ENCODE results near the gene ACAD11. TPM values are rescaled to one million over a fixed set of nuclear protein-coding genes. Genes with fewer than 3 reads are reported as not detected.

Gene ACAD11
- polyA plus RNA-seq, 3 donors = 7.1 to 16.2 (median 9.4) TPM

DNA sequence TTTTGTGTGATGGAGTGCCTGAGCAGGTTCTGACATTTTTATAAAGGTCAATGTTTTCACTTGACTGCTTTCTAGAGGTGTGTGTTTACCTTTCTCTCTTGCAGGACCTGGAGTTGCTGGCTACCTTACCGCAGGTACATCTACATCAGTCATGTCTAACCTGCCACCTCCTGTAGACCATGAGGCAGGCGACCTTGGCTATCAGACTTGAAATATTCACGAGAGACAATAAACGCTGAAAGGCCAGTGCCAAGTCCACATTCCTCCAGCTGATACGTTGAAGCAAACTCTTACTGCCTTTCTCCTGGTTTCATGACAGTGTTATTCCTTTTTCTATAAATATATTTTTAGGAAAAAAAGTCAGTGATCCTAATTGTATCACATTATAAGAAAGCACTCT lies 121.5 kb downstream of the ACAD11 start:
- 19 to 82% (median 69%) methylated on average over 5 of the region's 5 CpGs for WGBS, 3 donors
- H3K27ac ChIP-seq (ENCODE audit: low read depth, low read length) = no peak overlapping the region

DNA sequence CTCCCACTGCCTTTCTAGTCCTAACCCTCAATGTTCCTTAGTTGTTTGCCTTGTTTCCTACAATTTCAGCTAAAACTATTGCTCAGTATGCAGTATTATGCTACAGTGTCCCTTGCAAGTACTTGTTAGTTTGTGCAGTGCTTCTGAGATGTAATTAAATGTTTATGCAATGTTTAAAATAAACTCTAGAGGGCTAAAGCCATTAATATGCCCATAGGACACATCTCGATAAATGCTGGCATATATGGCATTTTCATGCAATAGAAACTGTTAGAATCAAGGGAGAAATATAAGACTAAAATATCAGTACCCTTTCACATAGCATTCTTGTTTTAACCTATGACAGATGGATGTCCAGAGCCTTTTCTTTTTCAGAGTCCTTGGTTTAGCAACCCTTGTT lies 122.3 kb downstream of the ACAD11 start:
- WGBS, 3 donors = 87 to 96% (median 94%) methylated on average over 1 of the region's 1 CpG
- H3K27ac ChIP-seq (ENCODE audit: low read depth, low read length) = no peak overlapping the region

DNA sequence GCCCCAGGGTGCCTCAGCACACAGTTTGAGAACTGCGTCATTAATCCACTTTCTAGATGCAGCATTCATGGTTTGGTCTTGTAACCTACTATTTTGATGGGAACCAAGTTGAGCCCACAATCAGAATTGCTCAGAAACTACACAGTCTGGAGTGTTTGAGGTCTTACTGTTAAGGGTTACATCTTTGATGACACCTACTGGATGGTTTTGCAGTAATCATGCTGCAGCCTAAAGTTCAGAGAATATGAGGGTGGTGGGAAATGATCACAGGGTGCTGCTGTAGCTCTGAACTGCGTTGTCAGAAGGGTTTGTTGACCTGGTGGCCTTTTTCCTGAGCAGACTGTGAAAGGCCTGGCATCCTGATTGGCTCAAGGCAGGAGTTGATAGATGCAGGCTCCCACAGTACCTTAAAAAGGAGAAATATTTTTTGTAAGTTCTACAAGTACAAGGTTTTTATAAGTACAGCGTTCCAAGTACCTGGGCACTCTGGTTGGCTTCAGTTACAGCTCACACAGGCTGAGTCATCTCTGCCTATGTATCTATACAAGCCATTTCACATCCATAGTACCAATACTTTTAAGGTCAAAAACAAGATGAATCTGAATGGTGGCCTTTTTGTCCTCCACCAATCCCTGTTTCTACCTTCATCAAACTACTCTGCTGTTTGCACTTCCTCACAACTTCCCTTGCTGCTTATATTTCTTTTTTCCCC lies 123.0 kb downstream of the ACAD11 start:
- no peak overlapping the region for H3K27ac ChIP-seq (ENCODE audit: low read depth, low read length)

DNA sequence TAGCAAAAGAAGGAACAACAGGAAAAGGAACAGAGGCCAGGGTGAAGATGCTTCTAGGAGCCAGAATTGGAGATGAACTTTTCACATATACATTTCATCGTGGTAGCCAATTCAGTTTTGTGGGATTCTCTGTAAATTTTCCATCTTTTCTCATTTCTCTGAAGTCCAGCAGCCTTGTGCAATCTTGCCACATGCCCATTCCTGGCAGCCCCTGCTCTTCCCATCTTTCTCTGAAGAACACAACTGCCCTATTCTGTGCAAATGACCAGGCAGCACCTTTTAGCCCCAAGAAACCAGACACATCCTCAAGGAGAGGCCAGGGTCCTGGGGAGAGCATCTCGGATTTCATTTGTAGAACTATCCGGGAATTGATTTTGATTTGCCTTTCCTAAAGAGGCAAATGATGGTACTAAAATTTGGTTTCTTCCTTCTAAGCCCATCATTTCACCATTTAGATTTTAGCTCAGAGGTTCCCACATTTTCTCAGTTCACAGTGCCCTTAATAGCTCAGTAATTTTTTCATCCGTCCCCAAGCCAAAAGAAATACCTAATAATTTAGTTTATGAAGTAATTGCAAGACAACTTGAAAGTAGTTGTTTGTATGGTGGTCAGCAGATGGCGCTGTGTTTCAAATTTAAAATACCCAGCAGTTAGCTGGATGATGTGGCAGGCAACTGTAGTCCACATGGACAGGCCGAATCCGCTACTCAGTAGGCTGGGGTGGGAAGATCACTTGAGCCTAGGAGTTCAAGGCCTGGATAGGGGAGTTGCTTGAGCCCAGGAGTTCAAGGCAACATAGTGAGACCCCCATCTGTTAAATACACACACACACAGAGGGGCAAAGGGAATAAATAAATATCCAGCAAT lies 123.8 kb downstream of the ACAD11 start:
- no peak overlapping the region for H3K27ac ChIP-seq (ENCODE audit: low read depth, low read length)

More for the DNA sequence above, 123.0 kb downstream of the ACAD11 start:
- 80 to 95% (median 91%) methylated on average over 3 of the region's 3 CpGs for whole genome bisulfite sequencing, 3 donors

DNA sequence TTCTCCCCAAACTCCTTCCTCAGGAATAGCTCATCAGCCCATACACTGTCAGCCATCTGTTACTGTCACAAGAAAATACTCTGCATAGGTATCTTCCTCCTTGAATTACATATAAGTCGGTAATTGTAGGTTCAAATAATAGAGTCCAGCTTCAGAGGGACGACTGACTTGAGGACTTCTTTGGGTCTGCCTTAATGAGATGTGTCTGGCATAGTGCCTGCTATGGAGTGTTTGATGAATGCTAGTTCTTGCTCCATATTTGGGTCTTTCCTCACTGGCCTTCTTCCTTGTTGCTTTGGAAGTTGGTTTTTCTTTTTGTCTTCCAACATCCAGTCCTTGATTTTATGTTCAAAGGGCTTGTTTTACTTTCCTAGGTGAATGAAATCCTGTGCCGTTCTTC lies 129.0 kb downstream of the ACAD11 start:
- no peak overlapping the region for H3K27ac ChIP-seq (ENCODE audit: low read depth, low read length)
- 77 to 90% (median 89%) methylated on average over 3 of the region's 3 CpGs for WGBS, 3 donors

More for the DNA sequence above, 123.8 kb downstream of the ACAD11 start:
- 42 to 61% (median 60%) methylated on average over 7 of the region's 7 CpGs for WGBS, 3 donors

DNA sequence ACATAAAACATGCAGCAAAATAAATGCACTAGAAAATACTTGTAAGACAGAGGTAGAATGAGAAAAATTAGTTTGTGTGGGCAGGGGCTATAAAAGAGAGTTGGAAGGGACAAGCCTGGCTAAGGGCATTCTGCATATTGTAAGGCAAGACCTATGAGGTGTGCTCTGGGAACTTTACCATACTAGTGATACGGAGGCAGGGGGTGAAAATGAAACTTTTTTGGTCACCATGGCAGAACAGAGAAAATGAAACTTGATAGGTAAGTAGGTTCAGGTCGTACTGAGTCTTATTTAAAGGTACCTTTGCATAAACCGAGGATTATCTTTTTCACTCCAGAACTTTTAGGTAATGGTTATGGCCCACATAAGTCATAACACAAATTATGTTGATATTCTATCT lies 137.3 kb downstream of the ACAD11 start:
- WGBS, 3 donors = 66 to 82% (median 82%) methylated on average over 3 of the region's 3 CpGs
- H3K27ac ChIP-seq (ENCODE audit: low read depth, low read length) = no peak overlapping the region

DNA sequence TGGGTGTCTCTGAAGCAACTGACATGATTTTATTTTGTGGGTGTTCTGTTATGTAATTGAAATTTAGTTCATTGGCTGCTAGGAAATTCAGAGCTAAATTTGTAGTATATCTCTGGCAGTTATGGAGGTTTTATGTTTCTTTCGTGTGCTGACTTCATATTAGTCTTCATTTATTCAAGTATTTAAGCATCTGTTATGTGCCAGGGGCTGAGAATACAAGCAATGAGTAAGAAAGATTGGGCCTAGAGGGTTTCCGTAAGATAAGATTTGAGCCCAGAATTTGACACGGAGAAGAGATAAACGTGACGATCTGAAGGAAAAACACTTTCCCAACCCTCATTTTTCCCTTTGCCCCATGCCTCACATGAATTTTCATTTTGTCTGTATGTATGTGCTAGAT lies 137.7 kb downstream of the ACAD11 start:
- no peak overlapping the region for H3K27ac ChIP-seq (ENCODE audit: low read depth, low read length)
- 50 to 87% (median 83%) methylated on average over 5 of the region's 5 CpGs for WGBS, 3 donors

DNA sequence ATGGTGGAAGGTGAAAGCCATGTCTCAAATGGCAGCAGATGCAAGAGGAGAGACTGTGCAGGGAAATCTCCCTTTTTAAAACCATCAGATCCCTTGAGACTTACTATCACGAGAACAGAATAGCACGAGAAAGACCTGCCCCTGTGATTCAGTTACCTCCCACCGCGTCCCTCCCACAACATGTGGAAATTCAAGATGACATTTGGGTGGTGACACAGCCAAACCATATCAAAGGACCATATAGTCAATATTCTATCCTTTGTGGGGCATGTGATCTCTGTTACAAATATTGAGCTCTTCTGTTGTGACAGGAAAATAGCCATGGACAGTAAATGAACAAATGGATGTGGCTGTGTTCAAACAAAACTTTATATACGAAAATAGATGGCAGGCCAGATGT lies 139.7 kb downstream of the ACAD11 start:
- H3K27ac ChIP-seq (ENCODE audit: low read depth, low read length) = no peak overlapping the region
- 85 to 93% (median 91%) methylated on average over 5 of the region's 5 CpGs for WGBS, 3 donors

DNA sequence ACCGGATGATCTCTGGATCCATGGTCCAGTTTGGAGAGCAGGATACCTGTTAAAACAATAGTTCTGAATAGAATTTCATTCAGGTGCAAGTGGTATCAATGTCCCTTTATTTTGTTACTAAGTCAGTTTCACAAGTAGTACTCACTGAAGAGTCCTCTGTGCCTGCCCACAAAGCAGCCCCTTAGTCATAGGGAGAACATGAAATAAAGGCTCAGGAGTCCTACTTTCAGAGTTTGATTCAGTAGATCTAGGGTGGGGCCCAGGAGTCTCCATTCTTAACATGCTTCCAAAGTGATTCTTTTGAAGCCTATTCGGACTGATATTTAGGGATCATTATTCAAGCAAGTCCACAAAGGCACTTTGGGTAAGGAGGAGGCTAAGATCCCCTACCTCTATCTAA lies 142.3 kb downstream of the ACAD11 start:
- no peak overlapping the region for H3K27ac ChIP-seq (ENCODE audit: low read depth, low read length)
- 96 to 97% (median 97%) methylated on average over 2 of the region's 2 CpGs for WGBS, 3 donors

DNA sequence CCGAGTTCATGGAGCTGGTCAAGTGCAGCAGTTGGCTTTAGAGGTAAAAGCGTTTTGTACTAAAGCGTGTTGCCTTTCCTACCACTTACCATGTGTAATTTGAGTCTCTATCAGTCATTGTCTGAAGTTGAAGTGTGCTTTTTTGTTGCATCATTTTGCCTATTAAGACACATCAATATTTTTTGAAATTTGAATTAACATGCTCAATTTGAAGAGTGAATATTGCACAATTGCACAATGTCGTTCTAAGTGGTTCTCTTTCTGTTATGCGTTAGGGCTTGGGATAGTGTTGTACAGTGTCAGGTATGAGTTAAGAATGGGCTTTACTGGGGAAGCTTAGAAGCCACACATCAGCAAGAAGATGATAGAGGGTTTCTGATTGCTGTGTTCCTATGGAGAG lies 146.6 kb downstream of the ACAD11 start:
- no peak overlapping the region for H3K27ac ChIP-seq (ENCODE audit: low read depth, low read length)
- 87 to 97% (median 93%) methylated on average over 5 of the region's 5 CpGs for WGBS, 3 donors

DNA sequence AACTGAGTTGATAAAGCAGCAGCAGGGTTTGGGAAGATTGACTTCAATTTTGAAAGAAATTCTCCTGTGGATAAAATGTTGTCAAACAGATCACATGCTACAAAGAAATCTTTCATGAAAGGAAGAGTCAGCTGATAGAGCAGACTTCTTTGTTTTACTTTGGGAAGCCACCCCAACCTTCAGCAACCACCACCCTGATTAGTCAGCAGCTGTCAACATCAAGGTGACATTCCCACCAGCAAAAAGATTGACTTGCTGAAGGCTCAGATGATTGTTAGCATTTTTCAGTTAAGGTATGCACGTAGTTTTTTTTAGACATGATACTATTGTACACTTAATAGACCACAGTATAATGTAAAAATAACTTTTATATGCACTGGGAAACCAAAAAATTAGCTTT lies 150.1 kb downstream of the ACAD11 start:
- no peak overlapping the region for H3K27ac ChIP-seq (ENCODE audit: low read depth, low read length)
- WGBS, 3 donors = 80 to 97% (median 91%) methylated on average over 1 of the region's 1 CpG

DNA sequence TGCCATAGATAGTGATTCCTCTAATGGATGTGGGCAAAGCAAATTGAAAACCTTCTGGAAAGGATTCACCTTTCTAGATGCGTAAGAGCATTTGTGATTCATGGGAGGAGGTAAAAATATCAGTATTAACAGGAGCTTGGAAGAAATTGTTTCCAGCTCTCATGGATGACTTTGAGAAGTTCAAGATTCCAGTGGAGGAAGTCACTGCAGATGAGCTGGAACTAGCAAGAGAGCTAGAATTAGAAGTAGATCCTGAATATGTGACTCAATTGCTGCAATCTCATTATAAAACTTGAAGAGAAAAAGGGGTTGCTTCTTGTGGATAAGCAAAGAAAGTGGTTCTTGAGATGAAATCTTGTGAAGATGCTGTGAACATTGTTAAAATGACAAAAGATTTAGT lies 150.5 kb downstream of the ACAD11 start:
- H3K27ac ChIP-seq (ENCODE audit: low read depth, low read length) = no peak overlapping the region
- 97 to 100% (median 98%) methylated on average over 1 of the region's 1 CpG for WGBS, 3 donors

Other genes with a start within 250 kb of the ACAD11 start
- 10 to 100 TPM in 1 of 3 donors, 1 to 10 TPM in 2; 5.7 to 15.3 (median 9.8) TPM for gene DNAJC13, start 242.3 kb downstream of the ACAD11 start, polyA plus RNA-seq
- gene ACKR4, start 62.5 kb downstream of the ACAD11 start, polyA plus RNA-seq = 1 to 10 TPM in 2 of 3 donors, under 1 TPM in 1; 0.60 to 2.6 (median 1.2) TPM
- gene UBA5, start 520 bp upstream of the ACAD11 start, polyA plus RNA-seq = 10 to 100 TPM; 23.3 to 36.4 (median 29.3) TPM
- 10 to 100 TPM in 1 of 3 donors, 1 to 10 TPM in 2; 4.8 to 21.0 (median 8.7) TPM for gene NPHP3, start 62.6 kb upstream of the ACAD11 start, polyA plus RNA-seq

All from adipose tissue (tissue), 3 donors.